ENCODE data around the gene SNCB. TPM values are rescaled to one million over a fixed set of nuclear protein-coding genes. Genes with fewer than 3 reads are reported as not detected.

The SNCB gene
- total RNA-seq, 1 donor from 2014 or later = 0.43 TPM

GRCh38 chr5:176662371-176663333 is 32.3 kb upstream of the SNCB start:
- intact Hi-C loops (cut with DNase I) = loop anchor here (5.0 kb wide), 1 partner anchor 450 kb away; no protein-coding TSS in a partner anchor
- no peak for DNase-seq (ENCODE audit: low spot score)

GRCh38 chr5:176661676-176662075 is 31.3 kb upstream of the SNCB start:
- no peak for DNase-seq (ENCODE audit: low spot score)
- intact Hi-C loops (cut with DNase I) = loop anchor here (5.0 kb wide), 1 partner anchor 451 kb away; no protein-coding TSS in a partner anchor

DNA sequence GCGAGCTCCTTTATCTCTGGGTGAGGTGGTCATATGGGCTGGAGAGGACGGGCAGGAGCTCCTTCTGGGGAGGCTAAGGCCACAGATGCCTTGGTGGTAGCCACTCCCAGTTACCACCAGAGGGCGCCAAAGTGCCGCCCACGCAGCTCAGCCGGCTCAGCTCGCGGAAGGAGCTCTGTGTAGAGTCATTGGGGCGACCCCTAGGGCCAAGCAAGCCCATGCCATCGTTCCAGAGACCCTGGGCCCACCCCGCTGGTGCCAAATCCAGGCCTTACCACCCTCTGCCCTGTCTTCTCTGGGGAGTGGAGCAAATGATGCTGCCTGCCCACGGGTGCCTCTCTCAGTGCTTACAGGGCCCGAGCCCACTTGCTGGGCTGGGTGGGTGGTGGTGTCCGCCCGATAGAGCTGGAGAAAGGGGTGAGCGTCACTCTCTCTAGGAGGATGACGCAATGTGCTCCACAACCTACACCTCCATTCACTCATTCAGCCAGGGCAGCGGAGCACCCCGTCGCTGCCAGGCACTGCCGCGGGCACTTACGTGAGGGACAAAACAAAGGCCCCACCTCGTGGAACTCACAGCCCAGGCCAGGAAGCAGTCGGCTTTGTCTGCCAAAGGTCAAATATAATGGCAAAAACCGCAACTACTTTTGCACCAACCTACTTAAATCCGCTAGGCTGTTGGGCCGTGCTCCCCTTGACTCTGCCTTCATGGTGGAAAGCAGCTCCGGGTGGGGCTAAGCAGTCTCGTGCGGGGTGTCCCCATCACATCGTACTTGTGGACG is 30.7 kb upstream of the SNCB start:
- DNase-seq (ENCODE audit: low spot score) = peak; percentile 89

GRCh38 chr5:176660530-176660859 is 30.2 kb upstream of the SNCB start:
- no peak for DNase-seq (ENCODE audit: low spot score)
- intact Hi-C loops (cut with DNase I) = loop anchor here (5.0 kb wide), 1 partner anchor 452 kb away; no protein-coding TSS in a partner anchor

More for the DNA sequence above, 30.7 kb upstream of the SNCB start:
- intact Hi-C loops (cut with DNase I) = loop anchor here (5.0 kb wide), 1 partner anchor 451 kb away; no protein-coding TSS in a partner anchor

DNA sequence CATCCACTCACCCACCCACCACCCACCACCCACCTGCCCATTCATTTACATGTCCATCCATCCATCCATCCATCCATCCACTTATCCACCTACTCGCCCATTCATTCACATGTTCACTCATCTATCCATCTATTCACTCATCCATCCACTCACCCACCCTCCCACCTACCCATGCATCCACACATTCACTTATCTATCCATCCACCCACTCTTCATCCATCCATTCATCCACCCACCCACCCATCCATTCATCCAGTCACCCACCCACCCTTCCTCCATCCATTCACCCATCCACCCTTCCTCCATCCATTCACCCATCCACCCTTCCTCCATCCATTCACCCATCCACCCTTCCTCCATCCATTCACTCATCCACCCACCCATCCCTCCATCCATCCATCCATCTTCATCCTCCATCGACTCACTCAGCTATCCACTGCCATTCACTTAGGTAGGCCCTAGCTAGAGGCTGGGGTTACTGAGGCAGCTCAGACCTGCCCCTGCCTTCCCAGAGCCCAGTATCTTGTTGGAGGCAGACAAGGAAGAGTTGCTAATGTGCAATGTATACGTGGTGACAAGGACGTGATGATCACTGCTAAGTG is 29.6 kb upstream of the SNCB start:
- no peak for DNase-seq (ENCODE audit: low spot score)
- intact Hi-C loops (cut with DNase I) = loop anchor here (2.0 to 10.0 kb wide), 3 partner anchors 175 to 452 kb away; no protein-coding TSS in a partner anchor

DNA sequence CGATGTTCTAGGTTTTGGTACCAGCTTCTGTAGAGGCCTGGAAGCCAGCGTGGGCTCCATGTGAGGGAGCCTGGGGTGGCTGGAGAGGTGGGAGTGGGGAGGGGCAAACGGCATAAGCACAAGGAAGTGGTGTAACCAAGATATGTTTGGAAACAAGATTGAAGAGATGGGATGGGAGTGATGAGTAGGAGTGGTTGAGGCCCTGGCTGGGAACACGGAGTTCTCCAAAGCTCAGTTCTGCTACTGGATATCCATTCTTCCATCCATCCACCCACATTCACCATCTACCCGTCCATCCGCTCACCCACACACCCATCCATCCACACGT is 29.1 kb upstream of the SNCB start:
- intact Hi-C loops (cut with DNase I) = loop anchor here (2.0 to 10.0 kb wide), 2 partner anchors 175 to 299 kb away; no protein-coding TSS in a partner anchor
- no peak for DNase-seq (ENCODE audit: low spot score)

- intact Hi-C loops (cut with DNase I) = loop anchor here (2.0 to 10.0 kb wide), 2 partner anchors 176 to 300 kb away; no protein-coding TSS in a partner anchor
Measured at GRCh38 chr5:176658817-176659511, 28.6 kb upstream of the SNCB start.

GRCh38 chr5:176658007-176658599 is 27.8 kb upstream of the SNCB start:
- DNase-seq (ENCODE audit: low spot score) = no peak
- intact Hi-C loops (cut with DNase I) = loop anchor here (2.0 to 10.0 kb wide), 2 partner anchors 177 to 301 kb away; no protein-coding TSS in a partner anchor

More at GRCh38 chr5:176658817-176659511, 28.6 kb upstream of the SNCB start:
- DNase-seq (ENCODE audit: low spot score) = no peak

DNA sequence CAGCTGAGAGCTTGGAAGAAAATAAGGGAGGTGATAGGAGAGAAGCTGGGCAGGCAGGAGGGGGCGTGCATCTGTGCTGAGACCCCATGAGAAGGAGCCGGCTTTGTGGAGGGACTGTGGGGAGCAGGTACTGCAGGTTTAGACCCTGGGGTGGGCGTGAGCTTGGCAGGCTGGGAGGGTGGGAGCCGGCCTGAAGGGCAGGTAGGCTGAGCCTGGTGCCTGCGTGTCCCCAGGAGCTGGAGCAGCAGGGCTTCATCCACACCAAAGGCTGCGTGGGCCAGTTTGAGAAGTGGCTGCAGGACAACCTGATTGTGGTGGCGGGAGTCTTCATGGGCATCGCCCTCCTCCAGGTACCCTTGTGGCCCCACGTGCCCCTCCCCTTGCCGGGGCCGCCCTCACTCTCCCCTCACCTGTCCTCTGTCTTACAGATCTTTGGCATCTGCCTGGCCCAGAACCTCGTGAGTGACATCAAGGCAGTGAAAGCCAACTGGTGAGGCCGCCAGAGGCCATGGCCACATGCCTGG is 26.2 kb upstream of the SNCB start:
- intact Hi-C loops (cut with DNase I) = loop anchor here (10.0 kb wide), 1 partner anchor 178 kb away; no protein-coding TSS in a partner anchor
- no peak for DNase-seq (ENCODE audit: low spot score)

GRCh38 chr5:176654856-176655255 is 24.5 kb upstream of the SNCB start:
- no peak for DNase-seq (ENCODE audit: low spot score)
- intact Hi-C loops (cut with DNase I) = loop anchor here (10.0 kb wide), 1 partner anchor 180 kb away; no protein-coding TSS in a partner anchor

DNA sequence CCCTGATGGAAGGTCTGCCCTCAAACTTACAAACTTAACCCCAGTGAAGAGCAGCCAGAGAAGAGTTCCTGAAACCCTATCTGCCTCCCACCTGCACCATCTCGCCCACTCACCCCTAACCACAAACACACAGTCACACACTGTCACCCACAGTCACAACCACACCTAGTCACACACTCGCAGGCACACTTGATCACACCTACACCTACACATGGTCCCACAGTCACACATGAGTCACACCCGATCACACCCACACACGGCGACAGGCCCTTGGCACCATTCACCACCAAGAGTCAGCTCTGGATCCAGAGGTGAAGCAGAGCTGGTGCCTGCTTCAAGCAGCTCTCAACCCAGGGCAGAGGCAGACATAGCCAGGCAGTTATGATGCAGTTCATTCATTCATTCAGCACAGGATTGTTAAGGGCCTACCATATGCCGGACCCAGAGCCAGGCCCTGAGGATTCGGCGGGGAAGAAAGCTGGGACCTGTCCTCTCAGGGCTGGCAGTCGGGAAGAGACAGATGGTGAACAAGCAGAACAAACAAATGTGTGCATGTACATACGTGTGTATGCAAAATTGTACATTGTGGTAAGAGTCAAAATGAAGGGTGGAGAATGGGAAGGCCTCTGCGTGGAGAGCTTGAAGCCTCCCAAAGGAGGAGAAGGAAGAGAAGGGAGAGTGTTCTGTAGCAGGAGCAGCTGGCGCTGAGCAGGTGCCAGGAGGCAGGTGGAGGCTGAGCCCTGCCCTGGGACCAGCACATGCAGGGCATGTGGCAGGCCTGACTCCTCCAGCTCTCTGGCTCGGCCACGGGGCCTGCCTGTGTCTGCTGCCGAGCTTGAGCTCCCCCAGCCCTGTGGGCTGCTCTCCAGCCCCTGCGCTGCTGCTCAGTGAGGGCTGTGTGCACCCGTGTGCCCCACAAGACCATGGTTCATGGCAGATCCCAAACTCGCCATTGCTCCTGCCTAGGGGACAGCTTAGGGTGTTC is 23.4 kb upstream of the SNCB start:
- no peak for DNase-seq (ENCODE audit: low spot score)
- intact Hi-C loops (cut with DNase I) = loop anchor here (10.0 kb wide), 1 partner anchor 181 kb away; no protein-coding TSS in a partner anchor

GRCh38 chr5:176652136-176652535 is 21.8 kb upstream of the SNCB start:
- intact Hi-C loops (cut with DNase I) = loop anchor here (10.0 kb wide), 1 partner anchor 183 kb away; no protein-coding TSS in a partner anchor
- no peak for DNase-seq (ENCODE audit: low spot score)

DNA sequence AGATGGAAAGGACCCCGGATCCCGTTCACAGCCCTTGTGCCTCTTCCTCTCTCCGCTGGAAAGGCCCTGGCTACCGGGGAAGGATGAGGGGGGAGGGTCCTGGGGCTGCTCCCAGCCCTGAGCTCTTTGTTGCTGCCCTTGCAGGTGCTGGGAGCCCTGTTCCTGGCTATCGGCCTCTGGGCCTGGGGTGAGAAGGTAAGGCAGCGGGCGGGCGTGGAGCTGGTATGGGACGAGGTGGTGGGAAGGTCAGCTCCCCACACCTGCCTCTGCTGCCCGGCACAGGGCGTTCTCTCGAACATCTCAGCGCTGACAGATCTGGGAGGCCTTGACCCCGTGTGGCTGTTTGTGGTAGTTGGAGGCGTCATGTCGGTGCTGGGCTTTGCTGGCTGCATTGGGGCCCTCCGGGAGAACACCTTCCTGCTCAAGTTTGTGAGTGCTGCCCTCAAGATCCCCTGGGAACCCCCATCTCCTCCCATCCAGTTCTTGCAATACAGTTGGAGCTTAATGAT is 21.2 kb upstream of the SNCB start:
- intact Hi-C loops (cut with DNase I) = loop anchor here (10.0 kb wide), 1 partner anchor 183 kb away; no protein-coding TSS in a partner anchor
- no peak for DNase-seq (ENCODE audit: low spot score)

DNA sequence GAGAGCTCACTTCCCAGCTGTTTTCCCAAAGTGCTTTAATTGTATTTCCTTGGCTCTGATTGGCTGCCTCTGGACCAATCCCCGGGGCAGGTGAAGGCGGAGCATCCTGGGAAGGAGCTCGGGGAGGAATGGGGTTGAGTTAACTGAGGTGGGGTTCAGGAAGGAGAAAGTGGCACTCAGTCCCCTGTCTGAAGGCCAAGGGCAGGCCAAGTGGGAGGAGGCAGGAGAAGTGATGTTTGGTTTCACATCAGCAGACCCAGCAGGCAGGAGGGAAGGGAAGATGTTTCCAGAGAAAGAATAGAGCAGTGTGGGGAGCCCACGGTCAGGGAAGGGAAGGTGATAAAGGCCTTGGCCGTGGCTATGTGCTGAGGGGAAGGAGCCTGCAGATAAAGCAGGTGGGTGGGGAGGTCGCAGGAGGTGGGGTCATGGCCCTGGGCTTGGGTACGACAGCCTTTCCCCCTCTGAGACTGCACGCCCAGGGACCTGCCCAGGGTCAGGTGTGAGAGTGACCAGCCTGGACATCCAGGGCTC is 20.1 kb upstream of the SNCB start:
- DNase-seq (ENCODE audit: low spot score) = no peak
- intact Hi-C loops (cut with DNase I) = loop anchor here (10.0 kb wide), 1 partner anchor 184 kb away; no protein-coding TSS in a partner anchor

GRCh38 chr5:176648474-176649194 is 18.3 kb upstream of the SNCB start:
- intact Hi-C loops (cut with DNase I) = loop anchor here (5.0 kb wide), 2 partner anchors 106 to 231 kb away; partner anchors contain the start of gene CLTB
- DNase-seq (ENCODE audit: low spot score) = no peak
